ENCODE measurements around the gene TRAF4. TPM values are rescaled to one million over a fixed set of nuclear protein-coding genes. Genes with fewer than 3 reads are reported as not detected.
A peak's percentile ranks its signal among the peaks of the same experiment; 100 is the strongest.

TRAF4 gene
- total RNA-seq, 1 donor from 2014 or later, result 172 TPM

DNA sequence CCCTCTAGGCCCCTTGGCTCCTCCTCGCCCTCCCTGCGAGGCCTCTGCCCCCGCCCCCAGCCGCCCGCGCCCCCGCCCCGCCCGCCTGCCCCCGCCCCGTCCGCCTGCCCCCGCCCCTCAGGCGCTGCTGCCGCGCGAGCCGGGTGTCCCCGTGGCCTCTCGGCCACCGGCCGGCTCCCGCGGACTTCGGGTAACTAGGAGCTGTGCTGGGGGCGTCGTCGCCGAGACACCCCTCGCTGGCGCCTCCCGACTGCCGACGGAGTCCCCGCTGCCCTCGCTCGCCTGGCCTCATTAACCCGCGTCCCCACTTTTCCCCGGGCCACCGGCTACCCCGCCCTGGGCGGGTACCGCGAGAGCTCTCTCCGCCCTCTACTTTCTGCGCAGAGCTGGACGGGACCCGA is 17.6 kb upstream of the TRAF4 start, which contains the start of gene TLCD1:
TLCD1 (minus strand) TSS at position 8 of the 401 bp plus-strand sequence. CDS start 136 bp downstream, outside the sequence.
- Mint-ChIP-seq H3K9me3 (no peaks in the 10 kb centered on the region), H3K36me3 (ENCODE audit: low read depth) (peaks cover 9% of the 10 kb centered on the region), H3K27ac (ENCODE audit: unreplicated experiment) (peak within 1 kb of the TSS; percentile 83), H3K4me1 (peaks cover 66% of the 10 kb centered on the region), H3K27me3 (ENCODE audit: low read depth) (peaks cover 23% of the 10 kb centered on the region), H3K4me3 (peak within 1 kb of the TSS; percentile 100)
- TF ChIP-seq, protein P1, sequence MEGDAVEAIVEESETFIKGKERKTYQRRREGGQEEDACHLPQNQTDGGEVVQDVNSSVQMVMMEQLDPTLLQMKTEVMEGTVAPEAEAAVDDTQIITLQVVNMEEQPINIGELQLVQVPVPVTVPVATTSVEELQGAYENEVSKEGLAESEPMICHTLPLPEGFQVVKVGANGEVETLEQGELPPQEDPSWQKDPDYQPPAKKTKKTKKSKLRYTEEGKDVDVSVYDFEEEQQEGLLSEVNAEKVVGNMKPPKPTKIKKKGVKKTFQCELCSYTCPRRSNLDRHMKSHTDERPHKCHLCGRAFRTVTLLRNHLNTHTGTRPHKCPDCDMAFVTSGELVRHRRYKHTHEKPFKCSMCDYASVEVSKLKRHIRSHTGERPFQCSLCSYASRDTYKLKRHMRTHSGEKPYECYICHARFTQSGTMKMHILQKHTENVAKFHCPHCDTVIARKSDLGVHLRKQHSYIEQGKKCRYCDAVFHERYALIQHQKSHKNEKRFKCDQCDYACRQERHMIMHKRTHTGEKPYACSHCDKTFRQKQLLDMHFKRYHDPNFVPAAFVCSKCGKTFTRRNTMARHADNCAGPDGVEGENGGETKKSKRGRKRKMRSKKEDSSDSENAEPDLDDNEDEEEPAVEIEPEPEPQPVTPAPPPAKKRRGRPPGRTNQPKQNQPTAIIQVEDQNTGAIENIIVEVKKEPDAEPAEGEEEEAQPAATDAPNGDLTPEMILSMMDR (conservative IDR thresholded peaks at IDR 0.05), result no peak
- DNase-seq (ENCODE audit: low read depth, low spot score), result peak; percentile 67

DNA sequence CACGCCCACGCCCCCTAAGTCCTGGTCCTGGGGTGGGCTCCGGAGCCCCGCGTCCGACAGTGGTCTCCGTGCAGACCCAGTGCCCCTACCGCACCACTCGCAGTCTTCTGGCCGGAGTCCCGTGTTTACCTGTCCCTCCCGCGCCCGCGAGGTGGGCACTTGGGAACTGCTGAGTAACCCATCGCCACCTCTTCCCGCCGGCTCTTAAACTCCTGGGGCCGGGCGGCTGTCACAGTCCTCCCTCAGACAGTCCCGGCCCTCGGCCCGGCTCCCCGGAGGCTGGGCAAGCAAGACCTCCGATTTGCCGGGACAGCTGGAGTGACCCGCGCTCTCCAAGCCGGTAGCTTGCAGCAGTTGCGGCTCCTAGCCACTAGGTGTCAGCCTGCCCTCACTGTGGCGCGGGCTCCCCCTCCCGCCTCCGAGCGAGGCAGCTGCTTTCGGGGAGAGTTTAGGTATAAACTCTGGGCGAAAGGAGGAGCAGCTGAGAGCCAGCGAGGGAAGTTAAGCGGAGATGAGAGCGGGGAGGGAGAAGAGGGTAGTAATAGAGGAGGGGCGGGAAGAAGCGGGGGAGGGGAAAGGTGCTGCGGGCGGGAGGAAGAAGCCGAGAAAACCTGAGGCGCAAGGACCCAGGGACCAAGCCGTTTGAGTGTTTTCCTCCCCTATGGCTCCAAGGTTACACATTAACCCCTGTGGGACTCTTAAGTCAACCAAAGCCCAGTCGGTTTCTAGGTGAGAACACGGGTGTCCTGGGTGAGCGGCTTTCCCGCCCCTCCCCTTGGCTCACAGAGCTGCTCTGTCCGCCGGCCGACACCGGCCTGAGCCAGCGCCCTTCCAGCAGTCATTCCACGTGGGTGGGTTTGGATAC is 17.0 kb upstream of the TRAF4 start:
- Mint-ChIP-seq H3K4me3 (peak overlapping the region; percentile 98), H3K9me3 (no peaks in the 10 kb centered on the region), H3K27me3 (ENCODE audit: low read depth) (peaks cover 23% of the 10 kb centered on the region), H3K36me3 (ENCODE audit: low read depth) (peaks cover 6% of the 10 kb centered on the region), H3K4me1 (peaks cover 61% of the 10 kb centered on the region), H3K27ac (ENCODE audit: unreplicated experiment) (peak overlapping the region; percentile 83)
- peak; percentile 99 for DNase-seq (ENCODE audit: low read depth, low spot score)
- TF ChIP-seq, protein P1 (conservative IDR thresholded peaks at IDR 0.05), result peak; percentile 99

DNA sequence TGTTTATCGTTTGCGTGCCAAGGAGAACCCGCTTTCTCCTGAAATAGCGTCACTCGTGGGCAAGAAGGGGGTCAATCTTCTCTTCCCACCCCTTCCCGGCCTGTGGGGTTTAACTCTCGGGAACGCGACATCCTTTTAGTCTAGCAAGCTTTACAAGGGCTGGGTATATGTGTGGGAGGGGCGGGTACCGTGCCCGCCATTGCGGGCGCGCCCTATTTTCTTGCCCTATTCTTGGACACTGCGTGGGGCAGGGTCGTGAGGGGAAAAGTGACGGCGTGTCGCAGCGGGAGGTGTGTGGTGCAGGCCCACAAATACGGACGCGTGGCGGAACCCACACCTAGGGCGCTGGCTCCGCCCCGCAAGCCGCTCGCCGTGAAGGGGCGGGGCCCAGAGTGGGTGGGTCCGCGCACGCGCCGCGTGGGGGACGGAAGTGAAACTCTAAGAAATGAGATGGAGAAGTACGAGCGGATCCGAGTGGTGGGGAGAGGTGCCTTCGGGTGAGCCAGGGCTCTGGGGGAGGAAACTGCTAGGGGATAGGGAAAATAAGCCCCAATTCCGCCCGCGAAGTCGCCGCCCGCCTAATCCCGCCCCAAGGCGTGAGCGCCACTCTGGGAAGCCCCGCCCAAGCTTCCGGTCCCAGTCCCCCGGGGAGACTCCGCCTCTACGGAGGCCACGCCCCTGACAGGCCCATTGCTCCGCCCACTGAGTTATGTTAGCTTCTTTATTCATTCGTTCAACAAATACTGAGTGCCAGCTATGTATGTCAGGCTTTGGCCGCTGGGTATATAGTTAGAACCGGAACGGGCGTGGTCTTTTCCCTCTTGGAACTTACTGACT is 15.2 kb upstream of the TRAF4 start, which contains the start of gene NEK8:
NEK8 (plus strand) TSS at position 425 of the 837 bp plus-strand sequence; CDS start at position 451, 26 bp downstream.
- TF ChIP-seq, protein P1 (conservative IDR thresholded peaks at IDR 0.05), result no peak
- Mint-ChIP-seq H3K9me3 (no peaks in the 10 kb centered on the region), H3K4me1 (peaks cover 50% of the 10 kb centered on the region), H3K27me3 (ENCODE audit: low read depth) (peaks cover 23% of the 10 kb centered on the region), H3K4me3 (peak within 1 kb of the TSS; percentile 98), H3K27ac (ENCODE audit: unreplicated experiment) (peak within 1 kb of the TSS; percentile 70), H3K36me3 (ENCODE audit: low read depth) (peaks cover 6% of the 10 kb centered on the region)
- DNase-seq (ENCODE audit: low read depth, low spot score), result peak; percentile 98

DNA sequence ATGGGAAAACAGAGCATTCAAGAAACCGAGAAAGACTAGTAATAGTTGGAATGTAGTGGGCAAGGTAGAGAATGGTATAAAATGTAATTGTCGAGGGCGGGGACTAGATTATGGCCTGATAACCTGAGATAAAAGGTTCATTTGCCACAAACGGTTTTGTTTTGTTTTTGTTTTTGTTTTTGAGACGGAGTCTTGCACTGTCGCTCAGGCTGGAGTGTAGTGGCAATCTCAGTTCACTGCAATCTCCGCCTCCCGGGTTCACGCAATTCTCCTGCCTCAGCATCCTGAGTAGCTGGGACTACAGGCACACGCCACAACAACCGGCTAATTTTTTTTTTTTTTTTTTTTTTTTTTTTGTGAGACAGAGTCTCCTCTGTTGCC is 13.9 kb upstream of the TRAF4 start:
- no peak for DNase-seq (ENCODE audit: low read depth, low spot score)
- Mint-ChIP-seq H3K4me1 (peaks cover 42% of the 10 kb centered on the region), H3K9me3 (no peaks in the 10 kb centered on the region), H3K27me3 (ENCODE audit: low read depth) (peaks cover 22% of the 10 kb centered on the region), H3K4me3 (peak overlapping the region; percentile 47), H3K36me3 (ENCODE audit: low read depth) (no peaks in the 10 kb centered on the region), H3K27ac (ENCODE audit: unreplicated experiment) (no peak overlapping the region)
- TF ChIP-seq, protein P1 (conservative IDR thresholded peaks at IDR 0.05), result no peak

DNA sequence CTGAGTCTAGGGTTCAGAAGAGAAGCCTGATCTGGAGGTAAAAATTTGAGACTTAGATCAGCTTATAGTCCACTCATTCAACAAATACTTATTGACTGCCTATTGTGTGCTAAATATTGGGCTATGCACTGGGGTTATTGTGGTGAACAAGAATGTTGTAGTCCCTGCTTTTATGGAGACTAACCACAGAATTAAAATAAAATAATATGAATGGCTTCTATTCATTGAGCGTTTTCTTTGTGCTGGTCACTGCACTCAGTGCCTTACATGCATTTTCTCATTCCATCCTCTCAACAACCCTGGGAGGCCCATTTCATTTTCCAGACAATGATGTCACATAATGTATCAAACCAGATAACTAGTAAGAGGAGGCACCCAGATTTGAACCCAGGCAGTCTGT is 10.5 kb upstream of the TRAF4 start:
- Mint-ChIP-seq H3K9me3 (no peaks in the 10 kb centered on the region), H3K36me3 (ENCODE audit: low read depth) (no peaks in the 10 kb centered on the region), H3K4me1 (peaks cover 15% of the 10 kb centered on the region), H3K4me3 (no peak overlapping the region), H3K27ac (ENCODE audit: unreplicated experiment) (no peak overlapping the region), H3K27me3 (ENCODE audit: low read depth) (no peaks in the 10 kb centered on the region)
- TF ChIP-seq, protein P1 (conservative IDR thresholded peaks at IDR 0.05), result no peak
- DNase-seq (ENCODE audit: low read depth, low spot score), result no peak
